ENCODE data around the gene SIL1.
"Not testable (repeated sequence)": the region's sequence is repeated elsewhere in the genome, so short reads cannot be mapped to it uniquely, and the experiment has no call there.

DNA sequence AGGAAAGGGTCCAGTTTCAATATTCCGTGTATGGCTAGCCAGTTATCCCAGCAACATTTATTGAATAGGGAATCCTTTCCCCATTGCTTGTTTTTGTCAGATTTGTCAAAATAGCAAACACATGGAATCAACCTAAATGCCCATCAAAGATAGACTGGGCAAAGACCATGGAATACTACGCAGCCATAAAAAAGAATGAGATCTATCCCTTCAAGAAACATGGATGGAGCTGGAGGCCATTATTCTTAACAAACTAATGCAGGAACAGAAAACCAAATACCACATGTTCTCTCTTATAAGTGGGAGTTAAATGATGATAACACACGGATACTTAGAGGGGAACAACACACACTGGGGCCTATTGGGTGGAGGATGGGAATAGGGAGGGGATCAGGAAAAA is 161.8 kb downstream of the SIL1 start:
- TF ChIP-seq, protein P1, sequence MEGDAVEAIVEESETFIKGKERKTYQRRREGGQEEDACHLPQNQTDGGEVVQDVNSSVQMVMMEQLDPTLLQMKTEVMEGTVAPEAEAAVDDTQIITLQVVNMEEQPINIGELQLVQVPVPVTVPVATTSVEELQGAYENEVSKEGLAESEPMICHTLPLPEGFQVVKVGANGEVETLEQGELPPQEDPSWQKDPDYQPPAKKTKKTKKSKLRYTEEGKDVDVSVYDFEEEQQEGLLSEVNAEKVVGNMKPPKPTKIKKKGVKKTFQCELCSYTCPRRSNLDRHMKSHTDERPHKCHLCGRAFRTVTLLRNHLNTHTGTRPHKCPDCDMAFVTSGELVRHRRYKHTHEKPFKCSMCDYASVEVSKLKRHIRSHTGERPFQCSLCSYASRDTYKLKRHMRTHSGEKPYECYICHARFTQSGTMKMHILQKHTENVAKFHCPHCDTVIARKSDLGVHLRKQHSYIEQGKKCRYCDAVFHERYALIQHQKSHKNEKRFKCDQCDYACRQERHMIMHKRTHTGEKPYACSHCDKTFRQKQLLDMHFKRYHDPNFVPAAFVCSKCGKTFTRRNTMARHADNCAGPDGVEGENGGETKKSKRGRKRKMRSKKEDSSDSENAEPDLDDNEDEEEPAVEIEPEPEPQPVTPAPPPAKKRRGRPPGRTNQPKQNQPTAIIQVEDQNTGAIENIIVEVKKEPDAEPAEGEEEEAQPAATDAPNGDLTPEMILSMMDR (conservative IDR thresholded peaks at IDR 0.05; ENCODE audit: low read depth, low read length), result not testable (repeated sequence)
- not testable (repeated sequence) for TF ChIP-seq EZH2 (IDR thresholded peaks at IDR 0.05; ENCODE audit: borderline replicate concordance, low read depth, low read length, poor library complexity, severe bottlenecking)
